ENCODE data around the gene FBP1.
"Not testable (repeated sequence)": the region's sequence is repeated elsewhere in the genome, so short reads cannot be mapped to it uniquely, and the experiment has no call there.

The FBP1 gene

DNA sequence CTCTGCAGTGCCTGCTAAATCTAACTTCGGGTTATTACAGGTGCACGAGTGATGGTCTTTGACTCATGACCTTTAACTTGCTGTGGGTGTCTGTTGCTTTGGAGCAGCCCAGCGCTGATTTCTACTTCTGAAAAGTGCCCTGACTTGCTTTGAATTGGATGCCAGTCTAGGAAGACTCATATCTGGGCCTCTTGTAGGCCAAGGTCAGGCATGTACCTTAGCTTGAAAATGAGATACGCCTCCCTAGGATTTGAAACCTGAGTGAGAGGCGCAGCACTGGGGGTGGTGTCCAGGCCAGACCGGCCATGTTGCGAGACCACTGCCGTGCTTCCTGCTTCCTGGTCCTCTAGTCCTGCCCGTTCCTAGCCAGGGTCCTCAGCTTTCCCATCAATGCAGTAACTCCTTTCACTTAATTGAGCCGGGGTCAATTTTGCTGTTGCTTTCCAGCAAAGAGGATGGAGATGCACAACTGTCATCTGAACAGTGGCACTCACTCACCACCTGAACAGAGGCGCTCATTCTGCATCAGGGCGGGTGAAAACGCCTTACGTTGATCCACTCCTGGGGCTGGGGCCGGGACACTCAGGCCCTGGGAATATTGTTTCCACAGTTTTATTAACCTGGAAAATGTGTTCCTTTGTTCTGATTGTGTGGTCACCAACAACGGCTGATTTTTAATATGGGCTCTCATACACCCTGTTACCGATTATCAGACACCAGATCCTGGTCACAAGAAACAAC lies 70.2 kb downstream of the FBP1 start:
- ATAC-seq (no peak), DNase-seq (no peak)

- ATAC-seq (no peak), DNase-seq (no peak)
Measured at GRCh38 chr9:94568250-94568889, 70.9 kb downstream of the FBP1 start.

DNA sequence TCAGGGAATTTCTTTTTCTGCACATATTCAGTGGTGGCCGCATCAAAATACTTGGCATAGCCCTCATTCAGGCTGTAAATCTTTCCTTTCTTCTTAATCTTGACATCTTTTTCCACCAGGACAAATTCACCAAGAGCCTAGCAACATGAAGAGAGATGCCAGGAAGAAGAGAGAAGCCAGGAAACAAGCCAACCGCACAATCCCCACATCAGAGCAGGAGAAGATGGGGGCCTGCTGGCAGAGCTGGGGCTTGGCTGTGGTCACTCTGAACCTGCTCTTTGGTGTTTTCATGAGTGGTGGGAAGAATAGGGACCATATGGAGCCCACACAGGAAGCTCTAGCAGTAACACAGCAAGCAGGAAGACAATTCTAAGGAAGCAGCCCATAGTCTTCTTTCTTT lies 72.0 kb downstream of the FBP1 start:
- ATAC-seq (no peak), DNase-seq (no peak)

GRCh38 chr9:94566550-94566949 lies 72.8 kb downstream of the FBP1 start:
- no peak for DNase-seq
- ATAC-seq, result no peak

DNA sequence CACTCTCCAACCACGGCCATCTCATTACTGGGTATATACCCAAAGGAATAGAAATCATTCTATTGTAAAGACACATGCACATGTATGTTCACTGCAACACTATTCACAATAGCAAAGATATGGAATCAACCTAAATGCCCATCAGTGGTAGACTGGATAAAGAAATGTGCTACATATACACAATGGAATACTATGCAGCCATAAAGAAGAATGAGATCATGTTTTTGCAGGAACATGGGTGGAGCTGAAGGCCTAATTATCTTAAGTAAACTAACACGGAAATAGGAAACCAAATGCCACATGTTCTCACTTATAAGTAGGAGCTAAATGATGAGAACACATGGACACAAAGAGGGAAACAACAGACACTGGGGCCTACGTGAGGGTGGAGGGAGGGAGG lies 75.0 kb downstream of the FBP1 start:
- DNase-seq, ATAC-seq: not testable (repeated sequence)

DNA sequence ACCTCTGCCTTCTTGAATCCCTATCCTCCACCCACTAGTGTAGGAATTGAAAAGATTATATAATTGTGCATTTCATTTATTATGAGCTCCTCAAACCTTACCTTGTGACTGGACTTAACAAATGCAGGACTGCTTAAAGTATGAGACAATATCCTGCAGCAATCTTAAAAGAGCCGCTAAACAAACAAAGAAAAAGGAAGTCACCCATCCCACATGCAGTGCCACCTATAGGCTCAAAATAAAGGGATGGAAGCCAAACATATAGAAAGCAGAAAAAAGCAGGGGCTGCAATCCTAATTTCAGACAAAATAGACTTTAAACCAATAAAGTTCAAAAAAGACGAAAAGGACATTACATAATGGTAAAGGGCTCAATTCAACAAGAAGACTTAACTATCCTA lies 75.8 kb downstream of the FBP1 start:
- no peak for DNase-seq
- no peak for ATAC-seq

DNA sequence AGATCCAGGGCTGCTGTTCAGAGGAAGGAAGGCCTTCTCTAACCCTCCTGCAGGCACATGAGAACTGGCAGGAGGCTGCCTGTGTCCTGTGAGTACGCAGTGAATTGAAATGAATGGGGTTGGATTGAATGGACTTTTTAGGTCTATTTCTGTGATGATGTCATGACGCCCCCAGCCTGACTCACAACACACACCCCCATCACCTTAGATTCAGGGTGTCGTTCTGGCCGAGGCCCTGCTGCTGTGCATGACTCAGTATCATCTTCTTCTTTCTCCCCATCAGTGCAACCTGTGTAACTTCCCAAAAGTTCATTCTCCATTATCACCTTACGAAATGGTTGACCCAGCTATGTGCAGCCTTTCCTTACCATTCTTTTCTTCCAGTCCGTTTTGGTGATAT lies 79.1 kb downstream of the FBP1 start:
- peak; percentile 26 for DNase-seq
- ATAC-seq, result peak; percentile 59

GRCh38 chr9:94557376-94557775 lies 81.9 kb downstream of the FBP1 start:
- no peak for DNase-seq

DNA sequence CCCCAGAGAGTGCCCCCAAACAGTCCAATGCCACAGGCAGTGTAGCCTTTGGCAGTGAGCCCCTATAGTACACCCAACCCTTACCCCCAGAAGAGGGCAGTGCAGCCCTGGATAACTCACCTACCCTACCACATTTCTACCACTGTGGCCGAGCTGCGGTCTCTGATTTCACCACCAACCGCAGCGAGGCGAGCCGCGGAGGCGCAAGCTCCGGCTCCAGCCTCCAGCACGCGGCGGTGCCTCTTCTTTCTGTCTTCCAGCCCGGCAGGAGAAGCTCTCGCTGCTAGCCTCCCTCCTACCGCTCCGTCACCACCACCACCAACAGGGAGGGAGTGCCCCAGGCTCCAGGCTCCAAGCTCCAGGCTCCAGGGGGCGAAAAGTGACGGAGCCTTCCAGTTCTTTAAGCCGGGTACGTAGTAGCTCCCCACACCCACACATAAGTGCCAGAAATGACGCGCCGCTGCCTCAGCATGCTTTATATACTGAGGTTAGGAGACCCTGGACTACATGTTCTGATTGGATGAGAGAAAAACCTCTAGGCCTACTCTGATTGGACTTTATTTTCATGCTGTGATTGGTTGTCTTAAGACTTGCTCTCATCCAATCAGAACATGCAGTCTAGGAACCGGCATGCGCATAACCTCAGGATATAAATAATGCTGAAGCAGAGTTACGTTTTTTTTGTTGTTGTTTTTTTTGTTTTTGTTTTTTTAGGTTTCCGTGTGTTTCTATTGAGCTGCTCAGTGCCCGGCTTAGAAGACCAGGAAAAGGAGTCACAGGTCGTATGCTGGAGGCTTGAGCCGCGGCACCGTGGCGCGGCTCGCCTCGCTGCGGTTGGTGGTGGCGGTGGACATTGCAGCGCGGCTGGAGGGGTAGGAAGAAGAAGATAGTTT lies 84.6 kb downstream of the FBP1 start, which contains the start of gene PCAT7:
TSS of gene PCAT7 (plus strand) at position 645 of the 893 bp plus-strand sequence.
- DNase-seq (peak; percentile 43), ATAC-seq (peak; percentile 88)

More at GRCh38 chr9:94557376-94557775, 81.9 kb downstream of the FBP1 start:
- ATAC-seq, result no peak

DNA sequence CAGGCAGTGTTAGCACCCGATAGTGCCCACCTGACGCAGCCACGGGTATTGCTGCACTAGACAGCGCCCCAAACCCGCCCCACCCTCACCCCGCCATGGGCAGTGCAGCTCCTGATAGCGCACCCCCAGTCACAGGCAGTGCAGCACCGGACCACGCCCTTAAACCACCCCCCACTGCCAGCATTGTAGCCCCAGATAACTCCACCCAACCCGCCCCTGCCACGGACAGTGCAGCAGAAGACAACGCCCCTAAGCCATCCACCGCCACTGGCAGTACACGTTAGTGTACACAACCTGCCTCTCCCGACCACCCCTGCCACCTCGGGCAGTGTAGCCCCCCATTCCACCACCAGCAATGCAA lies 85.3 kb downstream of the FBP1 start:
- DNase-seq (no peak), ATAC-seq (no peak)
